ENCODE measurements around the gene HOXB4.

Gene HOXB4

DNA sequence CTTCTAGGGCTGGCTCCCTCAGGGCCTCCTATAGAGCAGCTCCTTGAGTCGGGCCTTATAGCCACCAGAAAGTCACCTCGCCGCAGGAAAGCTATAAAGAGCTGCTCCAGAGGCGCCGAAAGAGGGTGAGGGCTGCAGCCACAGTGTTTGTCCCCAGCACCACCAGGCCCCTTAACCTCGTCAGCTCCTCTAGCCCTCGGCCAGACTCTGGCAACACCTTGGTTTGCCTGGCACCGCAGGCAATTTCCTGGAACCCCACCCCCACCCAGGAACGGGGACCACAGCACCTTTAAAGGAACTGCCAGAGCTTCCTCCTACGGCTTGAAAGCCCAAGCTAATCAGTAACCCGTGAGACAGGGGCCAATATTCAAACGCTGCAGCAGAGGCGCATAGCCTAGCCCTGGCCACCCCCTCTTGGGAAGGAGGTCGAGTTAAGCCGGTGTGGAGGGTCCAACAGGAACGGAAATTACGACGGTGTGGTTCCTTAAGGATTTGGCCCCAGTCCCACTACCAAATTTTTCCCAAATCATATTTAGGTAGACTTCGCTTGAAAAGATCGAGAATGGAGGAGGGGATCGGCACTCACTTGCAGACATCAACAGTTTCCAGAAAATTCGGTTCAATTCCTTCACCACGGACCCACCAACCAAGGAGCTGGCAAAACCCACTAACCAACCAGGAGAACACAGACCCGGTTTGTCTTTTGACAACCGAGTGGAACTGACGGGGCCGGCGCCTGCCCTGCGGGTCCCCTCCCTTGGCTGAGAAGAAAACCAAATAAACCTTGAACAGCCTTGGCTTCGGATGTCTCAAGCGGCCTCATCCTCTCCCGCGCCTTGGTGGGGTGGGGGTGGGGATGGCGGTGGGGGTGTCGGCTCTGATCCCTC, 23.6 kb upstream of the HOXB4 start:
- TF ChIP-seq, protein P1, sequence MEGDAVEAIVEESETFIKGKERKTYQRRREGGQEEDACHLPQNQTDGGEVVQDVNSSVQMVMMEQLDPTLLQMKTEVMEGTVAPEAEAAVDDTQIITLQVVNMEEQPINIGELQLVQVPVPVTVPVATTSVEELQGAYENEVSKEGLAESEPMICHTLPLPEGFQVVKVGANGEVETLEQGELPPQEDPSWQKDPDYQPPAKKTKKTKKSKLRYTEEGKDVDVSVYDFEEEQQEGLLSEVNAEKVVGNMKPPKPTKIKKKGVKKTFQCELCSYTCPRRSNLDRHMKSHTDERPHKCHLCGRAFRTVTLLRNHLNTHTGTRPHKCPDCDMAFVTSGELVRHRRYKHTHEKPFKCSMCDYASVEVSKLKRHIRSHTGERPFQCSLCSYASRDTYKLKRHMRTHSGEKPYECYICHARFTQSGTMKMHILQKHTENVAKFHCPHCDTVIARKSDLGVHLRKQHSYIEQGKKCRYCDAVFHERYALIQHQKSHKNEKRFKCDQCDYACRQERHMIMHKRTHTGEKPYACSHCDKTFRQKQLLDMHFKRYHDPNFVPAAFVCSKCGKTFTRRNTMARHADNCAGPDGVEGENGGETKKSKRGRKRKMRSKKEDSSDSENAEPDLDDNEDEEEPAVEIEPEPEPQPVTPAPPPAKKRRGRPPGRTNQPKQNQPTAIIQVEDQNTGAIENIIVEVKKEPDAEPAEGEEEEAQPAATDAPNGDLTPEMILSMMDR (IDR thresholded peaks at IDR 0.05) = no peak
- DNase-seq = no peak
- H3K4me3 Mint-ChIP-seq = peak overlapping the region; percentile 99
- H3K4me1 Mint-ChIP-seq = peaks cover 61% of the 10 kb centered on the region
- peak overlapping the region; percentile 100 for H3K27ac Mint-ChIP-seq
- H3K27me3 Mint-ChIP-seq (ENCODE audit: low read depth, poor library complexity) = peaks cover 10% of the 10 kb centered on the region
- H3K9me3 Mint-ChIP-seq = no peaks in the 10 kb centered on the region
- peaks cover 89% of the 10 kb centered on the region for H3K36me3 Mint-ChIP-seq (ENCODE audit: low read depth)

DNA sequence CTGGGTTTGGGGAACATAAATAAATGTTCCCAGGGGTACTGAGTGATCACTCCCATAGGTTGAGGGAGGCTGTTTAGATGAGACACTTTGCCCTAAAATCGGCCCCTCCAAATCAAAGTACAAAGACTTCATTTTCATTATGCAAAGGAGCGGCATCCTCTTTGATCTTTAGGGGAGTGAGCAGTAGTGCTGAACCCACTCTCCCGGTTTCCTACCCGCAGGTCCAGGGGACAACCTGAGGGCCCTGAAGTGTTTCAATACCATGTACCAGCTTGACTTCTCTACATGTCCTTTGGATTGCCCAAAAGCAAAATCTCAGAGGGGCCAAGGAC, 23.0 kb upstream of the HOXB4 start:
- TF ChIP-seq, protein P1 (IDR thresholded peaks at IDR 0.05) = no peak
- H3K27me3 Mint-ChIP-seq (ENCODE audit: low read depth, poor library complexity) = peaks cover 10% of the 10 kb centered on the region
- peaks cover 58% of the 10 kb centered on the region for H3K4me1 Mint-ChIP-seq
- DNase-seq = no peak
- H3K9me3 Mint-ChIP-seq = no peaks in the 10 kb centered on the region
- peak overlapping the region; percentile 99 for H3K4me3 Mint-ChIP-seq
- peak overlapping the region; percentile 100 for H3K27ac Mint-ChIP-seq
- peaks cover 89% of the 10 kb centered on the region for H3K36me3 Mint-ChIP-seq (ENCODE audit: low read depth)

DNA sequence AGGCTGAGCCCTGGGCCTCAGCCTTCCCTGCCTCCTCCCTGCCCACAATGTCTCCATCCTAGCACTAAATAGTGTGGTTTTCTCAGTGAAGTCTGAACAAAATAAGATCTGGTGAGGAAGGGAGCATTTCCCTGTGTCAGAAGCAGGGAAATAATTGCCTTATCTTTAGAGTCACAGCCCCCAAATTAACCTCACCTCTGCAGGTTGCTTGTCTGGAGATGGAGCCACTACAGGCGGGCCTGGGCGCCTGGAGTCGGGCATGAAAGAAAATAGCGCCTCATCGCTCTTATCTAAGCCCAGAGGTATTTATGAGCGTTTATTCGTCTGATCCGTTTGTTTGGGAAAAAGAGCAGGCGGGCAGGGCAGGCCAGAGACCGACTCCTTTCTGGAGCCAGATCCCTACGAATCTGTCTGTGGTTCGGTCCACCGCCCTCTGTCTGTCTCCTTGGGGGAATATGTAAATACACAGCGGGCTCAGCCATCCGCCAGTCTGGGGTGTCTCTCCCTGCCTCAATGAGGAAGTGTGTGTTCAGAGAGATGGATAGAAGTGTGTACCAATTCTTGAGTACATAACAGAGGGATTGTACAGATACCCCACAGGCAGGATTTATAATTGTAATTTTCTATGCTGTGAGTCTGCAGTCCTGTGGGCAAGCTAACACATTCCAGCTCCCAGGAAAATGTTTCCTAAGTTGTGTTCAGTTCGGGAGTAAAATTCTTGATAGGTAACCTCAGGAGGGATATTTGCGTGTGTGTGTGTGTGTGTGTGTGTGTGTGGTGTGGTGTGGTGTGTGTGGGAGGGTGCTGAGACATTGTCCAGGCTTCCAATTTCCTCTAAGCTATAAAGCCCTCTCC, 22.3 kb upstream of the HOXB4 start:
- TF ChIP-seq, protein P1 (IDR thresholded peaks at IDR 0.05) = no peak
- Mint-ChIP-seq H3K36me3 (ENCODE audit: low read depth) (peaks cover 96% of the 10 kb centered on the region), H3K9me3 (no peaks in the 10 kb centered on the region), H3K27ac (peak overlapping the region; percentile 100), H3K4me1 (peaks cover 58% of the 10 kb centered on the region), H3K27me3 (ENCODE audit: low read depth, poor library complexity) (peaks cover 14% of the 10 kb centered on the region), H3K4me3 (peak overlapping the region; percentile 99)
- no peak for DNase-seq

DNA sequence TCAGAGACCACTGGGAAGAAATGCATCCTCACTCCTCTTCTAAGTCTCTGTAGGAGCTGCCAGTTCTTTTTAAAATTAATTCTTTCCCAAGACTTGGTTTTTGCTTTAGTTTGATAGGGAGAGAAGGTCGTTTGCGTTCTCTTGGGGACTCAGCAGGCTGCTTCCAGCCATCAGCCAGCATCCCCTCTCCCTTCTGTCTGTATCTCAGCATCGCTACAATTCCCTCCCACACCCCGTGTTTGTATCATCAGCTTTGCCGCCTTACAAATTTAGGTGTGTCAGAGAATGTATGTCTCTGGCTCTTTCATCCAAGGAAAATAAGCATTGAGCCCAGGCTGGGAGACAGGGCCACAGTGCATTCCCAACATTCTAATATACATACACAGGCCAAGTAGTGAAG, 21.2 kb upstream of the HOXB4 start:
- H3K9me3 Mint-ChIP-seq = no peaks in the 10 kb centered on the region
- peak overlapping the region; percentile 99 for H3K4me3 Mint-ChIP-seq

DNA sequence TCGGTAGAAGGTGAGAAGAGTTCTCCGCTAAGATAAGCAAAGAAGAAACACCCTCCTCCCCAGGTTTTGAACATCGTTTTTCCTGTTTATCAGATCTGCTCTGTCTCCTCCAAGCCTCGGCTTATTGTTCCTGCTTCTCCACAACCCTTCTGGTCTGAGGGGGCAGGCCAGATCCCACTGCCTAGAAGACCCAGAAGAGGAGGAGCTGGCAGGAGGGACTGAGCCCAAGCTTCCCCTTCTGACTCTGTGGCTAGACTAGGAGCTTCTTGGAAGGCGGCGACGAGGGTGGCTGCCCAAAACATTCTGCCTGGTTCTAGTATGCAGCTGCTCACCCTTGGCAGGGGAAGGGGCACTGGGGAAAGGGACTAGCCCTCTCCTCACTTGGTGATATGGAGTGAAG, 20.6 kb upstream of the HOXB4 start:
- Mint-ChIP-seq H3K4me3 (peak overlapping the region; percentile 99), H3K36me3 (ENCODE audit: low read depth) (peaks cover 99% of the 10 kb centered on the region), H3K27me3 (ENCODE audit: low read depth, poor library complexity) (peaks cover 21% of the 10 kb centered on the region), H3K27ac (peak overlapping the region; percentile 100), H3K4me1 (peaks cover 60% of the 10 kb centered on the region), H3K9me3 (no peaks in the 10 kb centered on the region)
- TF ChIP-seq, protein P1 (IDR thresholded peaks at IDR 0.05) = no peak
- DNase-seq = no peak

More for the DNA sequence above, 21.2 kb upstream of the HOXB4 start:
- Mint-ChIP-seq H3K27me3 (ENCODE audit: low read depth, poor library complexity) (peaks cover 19% of the 10 kb centered on the region), H3K27ac (peak overlapping the region; percentile 100), H3K36me3 (ENCODE audit: low read depth) (peaks cover 99% of the 10 kb centered on the region), H3K4me1 (peaks cover 60% of the 10 kb centered on the region)
- DNase-seq = no peak
- TF ChIP-seq, protein P1 (IDR thresholded peaks at IDR 0.05) = no peak

All from nephron progenitor cell (in vitro differentiated cells).